PC-9 (cell line): Measurements from ENCODE around the gene TMEM53. TPM values are rescaled to one million over a fixed set of nuclear protein-coding genes. Genes with fewer than 3 reads are reported as not detected.

Experiments
- BruUV-seq: library from RNA; stranded (reverse); fragments of 400-500 nt; replicated peaks from 2 replicates; lab custom pipeline; 2021; lab: Mats Ljungman, UMichigan
- CTCF ChIA-PET: fragments of 300-600 bp; sonication (Branson Sonifier 250); formaldehyde crosslinking; loops from one replicate; lab custom pipeline; 2022; ENCODE audit warnings: antibody characterized with exemption; lab: Charles Lee
- POLR2A ChIA-PET: fragments of 300-600 bp; sonication (Branson Sonifier 250); formaldehyde crosslinking; loops from one replicate; lab custom pipeline; 2022; ENCODE audit warnings: antibody characterized with exemption; ENCODE audit not compliant: unreplicated experiment; lab: Charles Lee
- DNase-seq, 2 experiments: peaks; one replicate each; pipeline versions ENCODE4 v3.0.0 to v3.0.0-alpha.2; 2015 to 2022; ENCODE audit warnings: mixed read lengths in 1 of 2
- H2AFZ ChIP-seq: fragments of 200-600 bp; sonication (generic); 2 replicates; pipeline ENCODE4 v1.8.1; 2017; ENCODE audit warnings: antibody characterized with exemption
- H3F3A ChIP-seq: fragments of 200-600 bp; sonication (generic); 2 replicates; pipeline ENCODE4 v1.8.1; 2017; ENCODE audit warnings: antibody characterized with exemption, mild to moderate bottlenecking, low read depth; ENCODE audit not compliant: insufficient read depth
- H3K27ac ChIP-seq: fragments of 200-600 bp; sonication (generic); 2 replicates; pipeline ENCODE4 v1.6.1; 2016; ENCODE audit warnings: mixed run types
- H3K27me3 ChIP-seq: fragments of 200-600 bp; sonication (generic); 2 replicates; pipeline ENCODE4 v1.6.1; 2016; ENCODE audit warnings: low read depth, mixed run types; ENCODE audit not compliant: insufficient read depth
- H3K36me3 ChIP-seq: fragments of 200-600 bp; sonication (generic); 2 replicates; pipeline ENCODE4 v1.6.1; 2016; ENCODE audit warnings: low read depth, mixed run types
- H3K4me1 ChIP-seq: fragments of 200-600 bp; sonication (generic); replicated peaks from 2 replicates; pipeline ENCODE4 v1.6.1; 2016; ENCODE audit warnings: mixed run types; ENCODE audit not compliant: insufficient read depth
- H3K4me2 ChIP-seq: fragments of 200-600 bp; sonication (generic); 2 replicates; pipeline ENCODE4 v1.6.1; 2017; ENCODE audit warnings: mixed run types
- H3K4me3 ChIP-seq: fragments of 200-600 bp; sonication (generic); 2 replicates; pipeline ENCODE4 v1.6.1; 2016; ENCODE audit warnings: mixed run types
- H3K79me2 ChIP-seq: fragments of 200-600 bp; sonication (generic); 2 replicates; pipeline ENCODE4 v1.6.1; 2017; ENCODE audit warnings: low read depth, mixed run types
- H3K9me2 ChIP-seq: fragments of 200-600 bp; sonication (generic); 2 replicates; pipeline ENCODE4 v1.8.1; 2017; ENCODE audit warnings: mild to moderate bottlenecking; ENCODE audit not compliant: insufficient read depth
- H3K9me3 ChIP-seq: fragments of 200-600 bp; sonication (generic); 2 replicates; pipeline ENCODE4 v1.8.1; 2016; ENCODE audit warnings: low read depth; ENCODE audit not compliant: insufficient read depth
- H4K20me1 ChIP-seq: fragments of 200-600 bp; sonication (generic); 2 replicates; pipeline ENCODE4 v1.8.1; 2017; ENCODE audit not compliant: insufficient read depth
- CTCF ChIP-seq: fragments of 200-600 bp; sonication (generic); conservative IDR thresholded peaks from 2 replicates; pipeline ENCODE4 v1.6.1; 2017; ENCODE audit warnings: mixed run types, antibody characterized with exemption, mild to moderate bottlenecking, moderate library complexity
- EZH2 ChIP-seq: fragments of 200-600 bp; sonication (generic); IDR thresholded peaks from 2 replicates; pipeline ENCODE4 v1.8.0; 2017; ENCODE audit warnings: antibody characterized with exemption, low read depth
- intact Hi-C: fragments of 100-400 bp; cut with micrococcal nuclease; formaldehyde crosslinking; loops from one replicate; pipeline ENCODE4 v1.10.0; 2022; ENCODE audit not compliant: unreplicated experiment
- total RNA-seq: library from RNA; stranded (reverse); gene quantifications from 2 replicates; pipeline ENCODE4 v1.2.3, GENCODE V29; 2021

TMEM53 gene
- total RNA-seq, 1 experiment from 2014 or later: 36.1 TPM

- H3K9me3 ChIP-seq: no peaks in the 10 kb centered on the region
- H3F3A ChIP-seq: no peaks in the 10 kb centered on the region
- TF ChIP-seq CTCF: no peak
- TF ChIP-seq EZH2: no peak
- H4K20me1 ChIP-seq: no peaks in the 10 kb centered on the region
- no peak overlapping the region for H3K4me2 ChIP-seq
- DNase-seq: peak in 1 of 2 experiments; percentile 10
- no peaks in the 10 kb centered on the region for H3K79me2 ChIP-seq
- BruUV-seq: no TSS peak
- H3K36me3 ChIP-seq: no peaks in the 10 kb centered on the region
- ChIA-PET CTCF (interaction anchor here (0.6 kb wide), 1 partner anchor 64 kb away, joined by 9 read pairs; no protein-coding TSS in a partner anchor), POLR2A (no interaction called here)
- H3K9me2 ChIP-seq: no peaks in the 10 kb centered on the region
- H3K27ac ChIP-seq: no peak overlapping the region
- intact Hi-C loops: no loop called here
- no peaks in the 10 kb centered on the region for H3K4me1 ChIP-seq
- H2AFZ ChIP-seq: no peak overlapping the region
- no peaks in the 10 kb centered on the region for H3K27me3 ChIP-seq
- H3K4me3 ChIP-seq: no peak overlapping the region
These were observed 12.2 kb downstream of the TMEM53 start for GRCh38 chr1:44661781-44662682.

GRCh38 chr1:44660176-44660575 lies 14.1 kb downstream of the TMEM53 start:
- no peak overlapping the region for H2AFZ ChIP-seq
- H3K79me2 ChIP-seq: no peaks in the 10 kb centered on the region
- TF ChIP-seq EZH2 (no peak), CTCF (no peak)
- H3K27ac ChIP-seq: no peak overlapping the region
- no TSS peak for BruUV-seq
- no peak overlapping the region for H3K4me2 ChIP-seq
- H3K9me2 ChIP-seq: no peaks in the 10 kb centered on the region
- no peaks in the 10 kb centered on the region for H4K20me1 ChIP-seq
- peak in 1 of 2 experiments; percentile 17 for DNase-seq
- intact Hi-C loops: no loop called here
- CTCF ChIA-PET: interaction anchor here (0.6 to 0.7 kb wide), 2 partner anchors 11 to 1818 kb away, joined by 4 to 5 read pairs; no protein-coding TSS in a partner anchor
- no peak overlapping the region for H3K4me3 ChIP-seq
- H3K36me3 ChIP-seq: no peaks in the 10 kb centered on the region
- H3K4me1 ChIP-seq: no peaks in the 10 kb centered on the region
- no peaks in the 10 kb centered on the region for H3K9me3 ChIP-seq
- H3K27me3 ChIP-seq: no peaks in the 10 kb centered on the region
- POLR2A ChIA-PET: interaction anchor here (0.6 kb wide), 1 partner anchor 8 kb away, joined by 7 read pairs; no protein-coding TSS in a partner anchor
- no peaks in the 10 kb centered on the region; the same call in 1 of the 2 replicates for H3F3A ChIP-seq

GRCh38 chr1:44659566-44659965 lies 14.7 kb downstream of the TMEM53 start:
- ChIA-PET CTCF (interaction anchor here (0.6 kb wide), 1 partner anchor 1817 kb away, joined by 5 read pairs; no protein-coding TSS in a partner anchor), POLR2A (no interaction called here)
- Histone ChIP-seq H3K4me1 (no peaks in the 10 kb centered on the region), H3K36me3 (no peaks in the 10 kb centered on the region), H3F3A (no peaks in the 10 kb centered on the region; the same call in 1 of the 2 replicates), H3K9me3 (no peaks in the 10 kb centered on the region), H2AFZ (no peak overlapping the region), H3K4me2 (no peak overlapping the region), H3K27me3 (no peaks in the 10 kb centered on the region), H3K27ac (no peak overlapping the region), H3K4me3 (no peak overlapping the region), H3K9me2 (no peaks in the 10 kb centered on the region), H3K79me2 (no peaks in the 10 kb centered on the region), H4K20me1 (no peaks in the 10 kb centered on the region)
- intact Hi-C loops: no loop called here
- TF ChIP-seq CTCF (no peak), EZH2 (no peak)
- BruUV-seq: no TSS peak
- peak in 1 of 2 experiments; percentile 3 for DNase-seq
